Stomach (tissue), 4 donors: ENCODE measurements around the gene TAL2.

Experiments used
- EP300 ChIP-seq: sonication (generic); formaldehyde crosslinking; IDR thresholded peaks from one replicate; pipeline ENCODE4 v1.6.1; 2017; ENCODE audit warnings: antibody characterized with exemption
- POLR2A ChIP-seq, 4 donors: fragments of 450-650 bp; IDR thresholded peaks; one replicate each; pipeline ENCODE4 v1.6.1; 2016; ENCODE audit warnings: antibody characterized with exemption in 4 of 4, control low read depth in 2 of 4, mild to moderate bottlenecking in 1 of 4, moderate library complexity in 1 of 4
- POLR2AphosphoS5 ChIP-seq, 3 donors: sonication (generic); formaldehyde crosslinking; IDR thresholded peaks; one replicate each; pipeline ENCODE4 v1.6.1; 2016; ENCODE audit warnings: antibody characterized with exemption in 3 of 3
- TF ChIP-seq, protein P1 (sequence below), 7 experiments: fragments of 450-650 bp in 4 of 7; fragments of 200-600 bp in 3 of 7; sonication (generic) in 3 of 7; IDR thresholded peaks; one replicate each; pipeline ENCODE4 v1.5.1; 2016 to 2019; ENCODE audit warnings: antibody characterized with exemption in 7 of 7, control low read depth in 2 of 7, mild to moderate bottlenecking in 1 of 7

DNA sequence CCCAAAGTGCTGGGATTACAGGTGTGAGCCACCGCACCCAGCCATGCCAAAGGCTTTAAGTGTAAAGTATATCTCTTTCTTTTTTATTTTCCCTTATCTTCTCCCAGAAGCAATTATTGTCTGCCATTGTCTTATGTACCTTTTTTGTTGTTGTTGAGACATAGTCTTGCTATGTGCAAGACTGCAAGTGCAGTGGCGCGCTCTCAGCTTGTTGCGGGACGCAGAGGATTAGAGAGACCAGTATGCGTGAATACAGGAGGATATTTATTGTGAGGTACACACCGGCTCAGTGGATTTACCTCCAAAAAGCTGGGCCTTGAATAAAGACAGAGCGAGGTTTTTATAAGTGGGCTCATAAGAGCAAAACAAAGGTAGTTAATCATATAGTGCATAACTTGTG lies 43.9 kb downstream of the TAL2 start:
- TF ChIP-seq, protein P1, sequence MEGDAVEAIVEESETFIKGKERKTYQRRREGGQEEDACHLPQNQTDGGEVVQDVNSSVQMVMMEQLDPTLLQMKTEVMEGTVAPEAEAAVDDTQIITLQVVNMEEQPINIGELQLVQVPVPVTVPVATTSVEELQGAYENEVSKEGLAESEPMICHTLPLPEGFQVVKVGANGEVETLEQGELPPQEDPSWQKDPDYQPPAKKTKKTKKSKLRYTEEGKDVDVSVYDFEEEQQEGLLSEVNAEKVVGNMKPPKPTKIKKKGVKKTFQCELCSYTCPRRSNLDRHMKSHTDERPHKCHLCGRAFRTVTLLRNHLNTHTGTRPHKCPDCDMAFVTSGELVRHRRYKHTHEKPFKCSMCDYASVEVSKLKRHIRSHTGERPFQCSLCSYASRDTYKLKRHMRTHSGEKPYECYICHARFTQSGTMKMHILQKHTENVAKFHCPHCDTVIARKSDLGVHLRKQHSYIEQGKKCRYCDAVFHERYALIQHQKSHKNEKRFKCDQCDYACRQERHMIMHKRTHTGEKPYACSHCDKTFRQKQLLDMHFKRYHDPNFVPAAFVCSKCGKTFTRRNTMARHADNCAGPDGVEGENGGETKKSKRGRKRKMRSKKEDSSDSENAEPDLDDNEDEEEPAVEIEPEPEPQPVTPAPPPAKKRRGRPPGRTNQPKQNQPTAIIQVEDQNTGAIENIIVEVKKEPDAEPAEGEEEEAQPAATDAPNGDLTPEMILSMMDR (IDR thresholded peaks at IDR 0.05) = no peak
- TF ChIP-seq POLR2AphosphoS5 (IDR thresholded peaks at IDR 0.05) = no peak
- TF ChIP-seq POLR2A (IDR thresholded peaks at IDR 0.05) = no peak
- no peak for TF ChIP-seq EP300
